HL-60/S4 (cell line): ENCODE results near the gene CCP110.

Experiments used
- in situ Hi-C: fragments of 300-500 bp; cut with MboI; formaldehyde crosslinking; loops from 2 replicates; pipeline ENCODE4 v1.14.3; 2022; ENCODE audit warnings: low sequenced_read_pairs

CCP110 gene

GRCh38 chr16:19506965-19507364, 16.8 kb upstream of the CCP110 start:
- in situ Hi-C loops: no loop called here

GRCh38 chr16:19507867-19508266, 15.9 kb upstream of the CCP110 start:
- in situ Hi-C loops: no loop called here

GRCh38 chr16:19512297-19512696, 11.4 kb upstream of the CCP110 start:
- in situ Hi-C loops: no loop called here

GRCh38 chr16:19513377-19514053, 10.2 kb upstream of the CCP110 start:
- in situ Hi-C loops: no loop called here

- in situ Hi-C loops: no loop called here
These were observed 8.0 kb upstream of the CCP110 start for GRCh38 chr16:19515757-19516156.

- in situ Hi-C loops: no loop called here
These were observed 6.2 kb upstream of the CCP110 start for GRCh38 chr16:19517424-19518089.

- in situ Hi-C loops: no loop called here
These were observed 5.4 kb upstream of the CCP110 start for GRCh38 chr16:19518388-19518787.

GRCh38 chr16:19520861-19521331, 2.8 kb upstream of the CCP110 start:
- in situ Hi-C loops: no loop called here

GRCh38 chr16:19521471-19522396, 2.0 kb upstream of the CCP110 start, which contains the start of gene GDE1:
GDE1 (minus strand) TSS chr16:19522098; CDS start chr16:19521964, 134 bp downstream.
- in situ Hi-C loops: no loop called here

GRCh38 chr16:19522397-19522732, 1.4 kb upstream of the CCP110 start:
- in situ Hi-C loops: no loop called here

GRCh38 chr16:19522760-19523159, 982 bp upstream of the CCP110 start:
- in situ Hi-C loops: no loop called here

GRCh38 chr16:19523184-19523558, 571 bp upstream of the CCP110 start:
- in situ Hi-C loops: no loop called here

GRCh38 chr16:19524356-19524615, 544 bp downstream of the CCP110 start:
- in situ Hi-C loops: no loop called here

GRCh38 chr16:19524616-19525384, 1.1 kb downstream of the CCP110 start:
- in situ Hi-C loops: no loop called here

- in situ Hi-C loops: no loop called here
These were observed 1.6 kb downstream of the CCP110 start for GRCh38 chr16:19525385-19525723.

GRCh38 chr16:19527161-19527560, 3.4 kb downstream of the CCP110 start:
- in situ Hi-C loops: no loop called here

GRCh38 chr16:19528666-19529065, 4.9 kb downstream of the CCP110 start:
- in situ Hi-C loops: no loop called here

GRCh38 chr16:19532601-19533000, 8.9 kb downstream of the CCP110 start:
- in situ Hi-C loops: no loop called here

- in situ Hi-C loops: no loop called here
These were observed 16.7 kb downstream of the CCP110 start for GRCh38 chr16:19540241-19540970.

GRCh38 chr16:19542138-19542821, 18.5 kb downstream of the CCP110 start:
- in situ Hi-C loops: no loop called here
